ENCODE results near the gene ACOT2. TPM values are rescaled to one million over a fixed set of nuclear protein-coding genes. Genes with fewer than 3 reads are reported as not detected.
"Not testable (repeated sequence)": the region's sequence is repeated elsewhere in the genome, so short reads cannot be mapped to it uniquely, and the experiment has no call there.

The ACOT2 gene, protein sequence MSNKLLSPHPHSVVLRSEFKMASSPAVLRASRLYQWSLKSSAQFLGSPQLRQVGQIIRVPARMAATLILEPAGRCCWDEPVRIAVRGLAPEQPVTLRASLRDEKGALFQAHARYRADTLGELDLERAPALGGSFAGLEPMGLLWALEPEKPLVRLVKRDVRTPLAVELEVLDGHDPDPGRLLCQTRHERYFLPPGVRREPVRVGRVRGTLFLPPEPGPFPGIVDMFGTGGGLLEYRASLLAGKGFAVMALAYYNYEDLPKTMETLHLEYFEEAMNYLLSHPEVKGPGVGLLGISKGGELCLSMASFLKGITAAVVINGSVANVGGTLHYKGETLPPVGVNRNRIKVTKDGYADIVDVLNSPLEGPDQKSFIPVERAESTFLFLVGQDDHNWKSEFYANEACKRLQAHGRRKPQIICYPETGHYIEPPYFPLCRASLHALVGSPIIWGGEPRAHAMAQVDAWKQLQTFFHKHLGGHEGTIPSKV
- total RNA-seq: 16.2 and 18.0 TPM in 2 replicates

DNA sequence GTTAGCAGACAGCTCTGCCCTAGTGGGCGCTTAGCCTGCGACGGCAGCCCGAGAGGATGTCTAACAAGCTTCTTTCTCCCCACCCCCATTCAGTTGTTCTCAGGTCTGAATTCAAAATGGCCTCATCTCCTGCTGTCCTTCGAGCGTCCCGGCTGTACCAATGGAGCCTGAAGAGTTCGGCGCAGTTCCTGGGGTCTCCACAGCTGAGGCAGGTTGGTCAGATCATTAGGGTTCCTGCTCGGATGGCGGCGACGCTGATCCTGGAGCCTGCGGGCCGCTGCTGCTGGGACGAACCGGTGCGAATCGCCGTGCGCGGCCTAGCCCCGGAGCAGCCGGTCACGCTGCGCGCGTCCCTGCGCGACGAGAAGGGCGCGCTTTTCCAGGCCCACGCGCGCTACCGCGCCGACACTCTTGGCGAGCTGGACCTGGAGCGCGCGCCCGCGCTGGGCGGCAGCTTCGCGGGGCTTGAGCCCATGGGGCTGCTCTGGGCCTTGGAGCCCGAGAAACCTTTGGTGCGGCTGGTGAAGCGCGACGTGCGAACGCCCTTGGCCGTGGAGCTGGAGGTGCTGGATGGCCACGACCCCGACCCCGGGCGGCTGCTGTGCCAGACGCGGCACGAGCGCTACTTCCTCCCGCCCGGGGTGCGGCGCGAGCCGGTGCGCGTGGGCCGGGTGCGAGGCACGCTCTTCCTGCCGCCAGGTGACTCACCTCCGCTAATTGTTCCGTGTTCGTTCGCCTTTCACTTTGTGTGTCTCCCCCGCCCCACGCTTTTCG lies at the start of gene ACOT2:
Gene ACOT2, plus strand, starts transcription at position 29 of the 774 bp plus-strand sequence. Its CDS starts 28 bp downstream, at position 57.
- peak; percentile 62 for DNase-seq (ENCODE audit: low read depth, low spot score)

DNA sequence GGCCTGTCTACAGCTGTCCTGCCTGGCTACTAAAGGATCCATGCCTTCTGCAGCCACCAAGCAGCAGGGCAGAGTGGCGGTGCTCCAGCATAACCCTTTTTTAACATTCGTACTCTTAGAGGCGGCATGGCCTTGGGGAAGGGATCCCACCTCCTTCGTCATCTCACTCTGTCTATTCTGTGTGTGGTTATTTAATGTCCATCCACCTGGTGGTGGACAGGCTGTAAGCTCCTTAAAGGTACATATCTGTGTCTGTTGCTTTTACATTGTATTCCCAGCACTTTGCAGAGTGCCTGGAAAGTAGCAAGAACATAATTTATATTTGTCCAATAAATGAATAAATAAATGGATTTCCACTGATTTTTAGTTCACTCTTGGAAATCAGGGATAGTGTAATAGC lies 47.8 kb upstream of the ACOT2 start:
- no peak for DNase-seq (ENCODE audit: low read depth, low spot score)

DNA sequence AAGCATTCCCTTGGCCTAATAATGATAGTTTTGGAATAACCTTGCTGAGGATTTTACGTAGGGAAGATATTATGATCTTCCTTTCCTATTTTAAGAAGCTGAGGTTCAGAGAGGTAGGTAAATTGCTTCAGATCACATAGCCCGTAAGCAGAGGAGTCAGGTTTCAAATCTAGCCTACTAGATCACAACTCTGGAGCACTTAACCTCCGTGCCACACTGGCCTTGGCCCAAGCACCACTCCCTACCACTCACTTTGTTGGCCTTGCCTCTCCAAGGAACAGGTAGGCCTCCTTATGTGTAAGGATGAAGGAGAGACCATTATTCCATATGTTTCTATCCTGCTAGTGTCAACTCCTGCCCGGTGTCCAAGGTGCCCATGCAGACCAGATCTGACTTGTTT lies 44.5 kb upstream of the ACOT2 start:
- no peak for DNase-seq (ENCODE audit: low read depth, low spot score)

DNA sequence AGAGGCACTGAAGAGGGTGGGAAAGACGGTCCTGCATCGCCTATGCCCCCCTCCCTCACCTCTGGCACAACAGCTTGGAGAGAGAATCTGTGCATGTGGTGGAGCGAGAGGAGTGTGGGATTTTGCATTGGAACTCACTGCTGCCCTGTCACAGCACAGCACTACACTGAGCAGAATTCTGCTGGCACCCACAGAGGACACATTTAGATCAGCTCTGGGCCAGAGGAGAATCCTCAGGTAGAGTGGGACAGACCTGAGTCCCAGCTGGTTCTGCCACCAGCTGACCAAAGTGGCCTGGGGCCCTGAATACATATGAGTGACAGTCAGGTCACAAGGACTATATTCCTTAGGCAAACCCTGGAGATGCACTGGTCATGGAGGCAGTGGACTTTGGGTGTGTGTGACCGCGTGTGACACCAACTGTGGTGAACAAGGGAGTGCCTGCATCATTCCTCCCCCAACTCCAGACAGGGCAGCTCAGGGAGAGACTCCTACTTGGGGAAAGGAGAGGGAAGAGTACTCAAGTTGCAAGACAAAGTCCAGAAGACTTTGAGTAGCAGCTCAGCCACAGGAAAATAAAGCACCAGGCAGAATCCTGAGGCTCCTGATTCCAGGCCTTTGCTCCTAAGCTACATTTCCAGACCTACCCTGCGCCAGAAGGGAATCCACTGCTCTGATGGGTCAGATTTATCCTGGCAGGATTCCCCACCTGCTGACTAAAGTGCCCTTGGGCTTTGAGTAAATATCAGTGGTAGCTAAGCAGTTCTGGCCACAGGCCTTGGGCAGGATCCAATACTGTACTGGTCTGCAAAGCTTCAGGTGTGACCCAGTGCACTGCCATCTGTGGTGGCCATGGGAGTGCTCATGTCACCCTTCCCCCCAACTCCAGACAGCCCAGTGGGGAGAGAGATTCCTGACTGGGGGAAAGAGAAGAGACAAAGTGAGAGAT lies 42.7 kb upstream of the ACOT2 start:
- DNase-seq (ENCODE audit: low read depth, low spot score): no peak

DNA sequence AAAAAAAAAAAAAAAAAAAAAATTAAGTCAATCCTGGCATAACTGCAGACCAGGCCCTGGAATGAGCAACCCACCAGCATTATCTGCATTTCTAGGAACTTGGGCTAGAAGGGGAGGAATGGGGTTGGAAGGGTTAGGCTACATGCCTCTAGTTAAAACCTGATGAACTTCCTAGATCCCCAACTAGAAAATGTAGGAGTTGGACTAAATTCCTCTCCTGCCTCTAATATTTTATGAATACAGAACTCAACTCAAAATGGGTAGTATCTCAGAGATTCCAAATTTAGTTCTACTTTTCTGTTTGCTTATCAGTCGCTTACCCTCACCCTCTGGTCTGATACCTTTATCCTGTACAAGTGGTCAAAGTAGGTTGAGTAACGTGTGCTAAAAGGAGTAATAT lies 39.7 kb upstream of the ACOT2 start:
- not testable (repeated sequence) for DNase-seq (ENCODE audit: low read depth, low spot score)

DNA sequence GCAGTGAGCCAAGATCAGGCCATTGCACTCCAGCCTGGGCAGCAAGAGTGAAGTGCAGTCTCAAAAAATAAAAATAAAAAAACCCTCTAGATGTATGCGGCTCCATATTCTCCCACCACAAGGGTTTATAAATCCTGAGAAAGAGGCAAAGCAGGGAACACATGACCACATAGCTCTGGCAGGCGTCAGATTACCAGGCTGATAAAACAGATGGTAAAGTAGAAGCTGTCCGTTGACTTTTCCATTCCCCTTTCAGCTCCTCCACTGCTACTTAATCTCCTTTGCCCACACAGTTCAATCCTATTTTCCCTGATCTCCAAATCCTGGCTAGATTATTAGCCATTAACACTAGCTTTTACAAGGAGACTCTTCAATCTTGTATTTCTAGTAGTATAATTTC lies 37.0 kb upstream of the ACOT2 start:
- not testable (repeated sequence) for DNase-seq (ENCODE audit: low read depth, low spot score)

DNA sequence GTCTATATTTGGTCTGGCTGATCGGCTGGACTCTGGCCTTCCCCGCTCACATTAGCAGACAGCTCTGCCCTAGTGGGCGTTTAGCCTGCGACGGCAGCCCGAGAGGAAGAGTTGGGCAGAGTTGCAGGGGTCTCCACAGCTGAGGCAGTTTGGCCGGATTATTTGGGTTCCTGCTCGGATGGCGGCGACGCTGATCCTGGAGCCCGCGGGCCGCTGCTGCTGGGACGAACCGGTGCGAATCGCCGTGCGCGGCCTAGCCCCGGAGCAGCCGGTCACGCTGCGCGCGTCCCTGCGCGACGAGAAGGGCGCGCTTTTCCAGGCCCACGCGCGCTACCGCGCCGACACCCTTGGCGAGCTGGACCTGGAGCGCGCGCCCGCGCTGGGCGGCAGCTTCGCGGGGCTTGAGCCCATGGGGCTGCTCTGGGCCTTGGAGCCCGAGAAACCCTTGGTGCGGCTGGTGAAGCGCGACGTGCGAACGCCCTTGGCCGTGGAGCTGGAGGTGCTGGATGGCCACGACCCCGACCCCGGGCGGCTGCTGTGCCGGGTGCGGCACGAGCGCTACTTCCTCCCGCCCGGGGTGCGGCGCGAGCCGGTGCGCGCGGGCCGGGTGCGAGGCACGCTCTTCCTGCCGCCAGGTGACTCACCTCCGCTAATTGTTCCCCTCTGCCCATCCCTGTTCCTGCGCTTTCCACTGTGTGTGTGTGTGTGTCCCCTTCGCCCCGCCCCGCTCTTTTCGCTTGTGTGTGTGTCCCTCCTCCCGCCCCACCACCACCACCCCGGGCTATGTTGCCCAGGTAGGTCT lies 31.6 kb upstream of the ACOT2 start:
- not testable (repeated sequence) for DNase-seq (ENCODE audit: low read depth, low spot score)

DNA sequence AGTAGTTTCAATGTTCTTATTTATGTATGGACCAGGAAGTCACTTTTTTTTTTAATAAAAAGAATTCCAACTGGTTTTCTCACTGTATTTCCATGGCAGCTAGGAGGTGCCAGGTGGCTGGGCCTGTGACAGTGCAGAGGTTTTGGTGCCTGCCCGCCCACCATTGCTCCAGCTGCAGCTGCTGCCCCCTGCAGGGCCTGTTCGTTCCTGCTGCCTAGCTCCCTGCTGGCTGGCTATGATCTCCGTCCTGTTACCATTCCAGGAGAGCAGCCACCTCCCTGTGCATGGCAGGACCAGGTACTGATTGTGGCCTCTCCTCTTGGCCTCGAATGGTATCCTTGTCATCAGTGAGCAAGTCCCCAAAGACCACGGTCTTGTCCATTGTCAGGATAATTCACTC lies 30.0 kb upstream of the ACOT2 start:
- DNase-seq (ENCODE audit: low read depth, low spot score): not testable (repeated sequence)

DNA sequence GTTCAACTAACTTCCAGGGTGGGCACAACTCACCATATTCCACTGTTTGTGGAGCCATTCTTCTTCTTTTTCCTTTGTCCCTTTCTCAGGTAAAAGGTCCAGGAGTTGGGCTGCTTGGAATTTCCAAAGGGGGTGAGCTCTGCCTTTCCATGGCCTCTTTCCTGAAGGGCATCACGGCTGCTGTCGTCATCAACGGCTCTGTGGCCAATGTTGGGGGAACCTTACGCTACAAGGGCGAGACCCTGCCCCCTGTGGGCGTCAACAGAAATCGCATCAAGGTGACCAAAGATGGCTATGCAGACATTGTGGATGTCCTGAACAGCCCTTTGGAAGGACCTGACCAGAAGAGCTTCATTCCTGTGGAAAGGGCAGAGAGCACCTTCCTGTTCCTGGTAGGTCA lies 26.1 kb upstream of the ACOT2 start:
- not testable (repeated sequence) for DNase-seq (ENCODE audit: low read depth, low spot score)

DNA sequence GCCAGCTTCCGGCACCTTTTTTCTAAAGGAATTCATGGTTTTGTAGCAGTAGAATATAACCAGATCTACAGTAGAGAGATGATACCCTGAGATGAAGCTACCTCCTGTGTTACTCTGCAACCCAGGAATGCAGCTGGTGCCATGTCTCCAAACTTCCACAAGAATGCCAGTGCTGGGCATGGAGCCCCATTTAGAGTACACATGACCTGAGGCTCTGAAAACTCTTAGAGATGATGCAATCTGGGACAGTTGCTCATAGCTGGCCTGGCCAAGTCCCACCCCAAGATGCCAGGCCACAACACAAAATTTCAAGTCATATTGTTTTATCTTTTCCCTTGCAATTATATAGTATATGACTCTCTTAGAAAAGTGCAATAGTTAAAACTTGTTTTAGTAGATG lies 23.7 kb upstream of the ACOT2 start:
- DNase-seq (ENCODE audit: low read depth, low spot score): not testable (repeated sequence)

DNA sequence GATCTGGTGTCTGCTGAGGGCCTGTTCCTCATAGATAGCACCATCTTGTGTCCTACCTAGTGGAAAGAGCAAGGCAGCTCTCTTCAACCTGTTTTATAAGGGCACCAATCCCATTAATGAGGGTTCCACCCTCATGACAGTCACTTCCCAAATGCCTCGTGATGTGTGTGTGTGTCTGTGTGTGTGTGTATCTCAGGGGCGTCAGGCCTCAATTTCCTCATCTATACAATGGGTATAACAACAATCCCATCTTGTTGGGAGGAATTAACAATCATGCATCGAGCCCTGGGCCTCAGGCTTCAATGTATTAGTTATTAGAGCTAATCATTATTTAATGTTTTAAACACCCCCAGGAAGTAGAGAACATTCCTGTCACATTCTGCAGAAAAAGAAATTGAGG lies 19.9 kb upstream of the ACOT2 start:
- DNase-seq (ENCODE audit: low read depth, low spot score): not testable (repeated sequence)

DNA sequence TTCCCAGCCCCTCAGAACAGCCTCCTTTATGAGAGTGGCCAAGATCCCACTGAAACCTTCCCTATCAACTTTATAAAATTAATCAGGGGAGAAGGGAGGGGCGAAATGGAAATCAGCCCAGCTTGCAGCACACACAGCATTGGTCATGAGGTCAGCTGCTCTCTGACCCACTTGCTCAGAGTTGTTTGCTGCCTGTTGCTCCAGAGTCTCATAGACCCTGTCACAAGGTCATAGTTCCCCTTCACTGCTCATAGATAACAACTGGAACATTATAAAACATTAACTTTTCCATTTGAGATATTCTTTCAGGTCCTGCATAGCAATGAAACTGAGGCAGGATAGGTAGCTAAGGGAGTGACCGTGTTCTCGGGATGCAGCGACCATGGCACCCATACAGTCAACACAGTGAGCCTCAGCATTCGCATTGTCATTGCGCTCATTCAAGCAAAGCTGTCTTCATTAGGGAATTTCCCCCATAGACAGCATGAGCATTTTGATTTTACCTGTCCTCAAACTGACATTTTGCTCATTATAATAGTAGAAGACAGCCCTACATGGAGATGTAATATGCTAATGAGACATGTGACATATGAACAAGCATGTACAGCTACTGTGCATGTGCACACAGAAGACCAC lies 19.0 kb upstream of the ACOT2 start:
- DNase-seq (ENCODE audit: low read depth, low spot score): not testable (repeated sequence)

DNA sequence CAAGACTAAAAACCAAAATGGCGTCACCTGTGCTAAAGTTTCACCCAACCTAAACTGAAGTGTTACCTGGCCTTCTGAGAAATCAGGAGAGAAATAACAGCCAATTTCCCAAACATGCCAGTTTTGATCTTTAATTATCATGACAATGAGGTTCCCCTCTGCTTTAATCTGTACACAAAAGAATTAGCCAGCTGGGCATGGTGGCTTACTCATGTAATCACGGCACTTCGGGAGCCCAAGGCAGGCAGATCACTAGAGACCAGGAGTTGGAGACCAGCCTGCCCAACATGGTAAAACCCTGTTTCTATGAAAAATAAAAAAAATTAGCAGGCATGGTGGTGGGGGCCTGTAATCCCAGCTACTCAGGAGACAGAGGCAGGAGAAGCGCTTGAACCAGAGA lies 15.2 kb upstream of the ACOT2 start:
- DNase-seq (ENCODE audit: low read depth, low spot score): no peak

DNA sequence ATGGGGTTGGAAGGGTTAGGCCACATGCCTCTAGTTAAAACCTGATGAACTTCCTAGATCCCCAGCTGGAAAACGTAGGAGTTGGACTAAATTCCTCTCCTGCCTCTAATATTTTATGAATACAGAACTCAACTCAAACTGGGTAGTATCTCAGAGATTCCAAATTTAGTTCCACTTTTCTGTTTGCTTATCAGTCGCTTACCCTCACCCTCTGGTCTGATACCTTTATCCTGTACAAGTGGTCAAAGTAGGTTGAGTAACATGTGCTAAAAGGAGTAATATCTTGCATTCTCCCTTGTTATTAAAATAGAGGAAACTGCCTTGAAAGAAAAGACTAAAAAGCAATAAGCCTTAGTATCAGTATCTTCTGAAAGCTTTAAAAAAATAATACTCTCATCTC lies 11.8 kb upstream of the ACOT2 start:
- not testable (repeated sequence) for DNase-seq (ENCODE audit: low read depth, low spot score)

DNA sequence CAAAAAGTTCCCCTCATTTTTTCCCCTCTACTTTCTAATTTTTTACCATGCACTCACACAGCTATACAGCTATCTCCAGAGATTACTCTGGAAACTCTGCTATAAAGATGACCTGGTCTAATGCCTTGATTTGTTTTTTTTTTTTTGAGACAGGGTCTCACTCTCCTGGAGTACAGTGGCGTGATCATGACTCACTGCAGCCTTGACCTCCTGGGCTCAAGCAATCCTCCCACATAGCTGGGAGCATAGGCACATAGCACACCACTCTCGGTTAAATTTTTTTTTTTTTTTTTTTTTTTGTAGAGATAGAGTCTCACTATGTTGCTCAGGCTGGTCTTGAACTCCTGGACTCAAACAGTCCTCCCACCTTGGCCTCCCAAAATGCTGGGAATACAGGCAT lies 10.8 kb upstream of the ACOT2 start:
- DNase-seq (ENCODE audit: low read depth, low spot score): not testable (repeated sequence)

DNA sequence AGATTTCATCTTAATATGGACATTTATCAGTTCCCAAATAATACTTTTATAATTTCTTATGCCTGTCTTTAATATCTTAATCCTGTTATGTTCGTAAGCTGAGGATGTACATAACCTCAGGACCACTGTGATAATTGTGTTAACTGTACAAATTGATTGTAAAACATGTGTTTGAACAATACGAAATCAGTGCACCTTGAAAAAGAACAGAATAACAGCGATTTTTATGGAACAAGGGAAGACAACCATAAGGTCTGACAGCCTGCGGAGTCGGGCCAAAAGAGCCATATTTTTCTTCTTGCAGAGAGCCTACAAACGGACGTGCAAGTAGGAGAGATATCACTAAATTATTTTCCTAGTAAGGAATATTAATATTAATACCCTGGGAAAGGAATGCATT lies 6.8 kb upstream of the ACOT2 start:
- not testable (repeated sequence) for DNase-seq (ENCODE audit: low read depth, low spot score)

DNA sequence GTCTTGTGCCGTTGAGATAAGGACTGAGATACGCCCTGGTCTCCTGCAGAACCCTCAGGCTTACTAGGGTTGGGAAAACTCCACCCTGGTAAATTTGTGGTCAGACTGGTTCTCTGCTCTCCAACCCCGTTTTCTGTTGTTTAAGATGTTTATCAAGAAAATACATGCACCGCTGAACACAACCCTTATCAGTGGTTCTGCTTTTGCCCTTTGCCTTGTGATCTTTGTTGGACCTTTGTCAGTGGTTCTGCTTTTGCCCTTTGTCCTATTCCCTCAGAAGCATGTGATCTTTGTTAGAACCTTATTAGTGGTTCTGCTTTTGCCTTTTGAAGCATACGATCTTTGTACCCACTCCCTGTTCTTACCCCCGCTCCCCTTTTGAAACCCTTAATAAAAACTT lies 6.3 kb upstream of the ACOT2 start:
- DNase-seq (ENCODE audit: low read depth, low spot score): not testable (repeated sequence)

DNA sequence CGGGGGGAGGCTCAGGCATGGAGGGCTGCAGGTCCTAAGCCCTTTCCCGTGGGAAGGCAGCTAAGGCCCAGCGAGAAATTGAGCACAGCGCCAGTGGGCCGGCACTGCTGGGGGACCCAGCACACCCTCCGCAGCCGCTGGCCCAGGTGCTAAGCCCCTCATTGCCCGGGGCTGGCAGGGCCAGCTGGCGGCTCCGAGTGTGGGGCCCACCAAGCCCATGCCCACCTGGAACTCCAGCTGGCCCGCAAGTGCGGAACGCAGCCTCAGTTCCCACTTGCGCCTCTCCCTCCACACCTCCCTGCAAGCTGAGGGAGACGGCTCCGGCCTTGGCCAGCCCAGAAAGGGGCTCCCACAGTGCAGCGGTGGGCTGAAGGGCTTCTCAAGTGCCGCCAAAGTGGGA lies 2.6 kb upstream of the ACOT2 start:
- not testable (repeated sequence) for DNase-seq (ENCODE audit: low read depth, low spot score)

DNA sequence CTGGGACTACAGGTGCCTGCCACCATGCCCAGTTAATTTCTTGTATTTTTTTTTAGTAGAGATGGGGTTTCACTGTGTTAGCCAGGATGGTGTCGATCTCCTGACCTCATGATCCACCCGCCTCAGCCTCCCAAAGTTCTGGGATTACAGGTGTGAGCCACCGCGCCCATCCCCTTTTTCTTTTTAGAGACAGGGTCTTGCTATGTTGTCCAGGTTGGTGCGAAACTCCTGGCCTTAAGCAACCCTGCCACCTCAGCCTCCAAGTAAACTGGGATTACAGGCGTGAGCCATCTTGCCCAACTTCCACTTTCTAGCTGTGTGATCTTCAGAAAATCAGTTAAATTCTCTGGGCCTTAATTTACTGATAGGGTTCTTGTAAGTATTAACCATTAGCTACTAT lies 2.1 kb upstream of the ACOT2 start:
- not testable (repeated sequence) for DNase-seq (ENCODE audit: low read depth, low spot score)

DNA sequence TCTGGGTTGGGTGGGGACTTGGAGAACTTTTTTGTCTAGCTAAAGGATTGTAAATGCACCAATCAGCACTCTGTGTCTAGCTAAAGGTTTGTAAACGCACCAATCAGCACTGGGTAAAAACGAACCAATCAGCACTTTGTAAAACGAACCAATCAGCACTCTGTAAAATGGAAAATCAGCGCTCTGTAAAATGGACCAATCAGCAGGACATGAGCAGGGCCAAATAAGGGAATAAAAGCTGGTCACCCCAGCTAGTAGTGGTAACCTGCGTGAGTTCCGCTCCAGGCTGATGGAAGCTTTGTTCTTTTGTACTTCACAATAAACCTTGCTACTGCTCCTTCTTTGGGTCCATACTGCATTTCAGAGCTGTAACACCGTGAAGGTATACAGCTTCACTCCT lies 1.7 kb upstream of the ACOT2 start:
- no peak for DNase-seq (ENCODE audit: low read depth, low spot score)
